Suprapubic skin (tissue), 4 donors: Measurements from ENCODE around the gene SMYD3. TPM values are rescaled to one million over a fixed set of nuclear protein-coding genes. Genes with fewer than 3 reads are reported as not detected.

Experiments
- DNase-seq, 2 donors: peaks; one replicate each; pipeline ENCODE4 v3.0.0-alpha.2; 2019; ENCODE audit warnings: low spot score in 2 of 2
- H3K27ac ChIP-seq: fragments of 200-600 bp; sonication (generic); one replicate; pipeline ENCODE4 v1.5.1; 2019
- H3K27me3 ChIP-seq: fragments of 200-600 bp; sonication (generic); one replicate; pipeline ENCODE4 v1.5.1; 2019
- H3K36me3 ChIP-seq: fragments of 200-600 bp; sonication (generic); one replicate; pipeline ENCODE4 v1.5.1; 2019
- H3K4me1 ChIP-seq: fragments of 200-600 bp; sonication (generic); one replicate; pipeline ENCODE4 v1.5.1; 2019
- H3K4me3 ChIP-seq: fragments of 200-600 bp; sonication (generic); one replicate; pipeline ENCODE4 v1.5.1; 2019; ENCODE audit warnings: mild to moderate bottlenecking
- H3K9me3 ChIP-seq: fragments of 200-600 bp; sonication (generic); one replicate; pipeline ENCODE4 v1.5.1; 2019
- EP300 ChIP-seq: sonication (generic); formaldehyde crosslinking; IDR thresholded peaks from one replicate; pipeline ENCODE4 v1.6.1; 2017; ENCODE audit warnings: antibody characterized with exemption
- POLR2A ChIP-seq, 2 donors: fragments of 450-650 bp; IDR thresholded peaks; one replicate each; pipeline ENCODE4 v1.6.1; 2017; ENCODE audit warnings: antibody characterized with exemption in 2 of 2, mild to moderate bottlenecking in 2 of 2, moderate library complexity in 2 of 2
- POLR2AphosphoS5 ChIP-seq, 3 donors: sonication (generic); formaldehyde crosslinking; IDR thresholded peaks; one replicate each; pipeline ENCODE4 v1.6.1; 2017; ENCODE audit warnings: antibody characterized with exemption in 3 of 3
- WGBS: methylation state at CpG from one replicate; pipeline ENCODE4 v1.1.5; 2018; 5-methylcytosine and 5-hydroxymethylcytosine counted together
- total RNA-seq, 4 donors: library from RNA; depleted of rRNA; stranded (reverse); fragments of >200 nt; gene quantifications; one replicate each; pipeline ENCODE4 v1.1.0, GENCODE V29; 2016
- TF ChIP-seq, protein P1 (sequence below), 2 donors: fragments of 200-600 bp in 1 of 2; fragments of 450-650 bp in 1 of 2; sonication (generic) in 1 of 2; IDR thresholded peaks; one replicate each; pipeline ENCODE4 v1.5.1; 2016 to 2019; ENCODE audit warnings: antibody characterized with exemption in 2 of 2, mild to moderate bottlenecking in 1 of 2, moderate library complexity in 1 of 2

Gene SMYD3
- total RNA-seq, 4 donors from 2014 or later, result 14.5 to 33.6 (median 18.9) TPM

DNA sequence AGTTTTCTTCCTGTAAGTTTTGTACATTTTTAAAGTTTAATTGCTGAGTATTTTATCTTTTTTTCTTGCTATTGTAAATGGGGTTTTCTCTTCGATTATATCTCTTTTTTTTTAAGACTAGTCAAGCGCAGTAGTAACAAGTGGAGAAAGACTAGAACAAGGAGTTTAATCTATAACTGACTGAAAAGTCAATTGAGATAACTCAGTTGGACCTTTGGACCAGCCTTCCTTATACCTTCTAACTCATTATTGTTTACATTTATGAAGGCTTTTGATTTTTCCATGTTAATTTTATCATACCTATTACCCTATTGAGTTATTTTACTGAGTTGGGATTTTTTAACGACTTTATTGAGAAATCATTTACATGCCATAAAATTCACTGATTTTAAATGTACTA is 81.2 kb downstream of the SMYD3 start:
- H3K27me3 ChIP-seq, result no peaks in the 10 kb centered on the region
- H3K9me3 ChIP-seq, result no peaks in the 10 kb centered on the region
- 98% methylated on average over 3 of the region's 3 CpGs for WGBS
- no peak overlapping the region for H3K27ac ChIP-seq
- no peak for TF ChIP-seq EP300
- TF ChIP-seq, protein P1, sequence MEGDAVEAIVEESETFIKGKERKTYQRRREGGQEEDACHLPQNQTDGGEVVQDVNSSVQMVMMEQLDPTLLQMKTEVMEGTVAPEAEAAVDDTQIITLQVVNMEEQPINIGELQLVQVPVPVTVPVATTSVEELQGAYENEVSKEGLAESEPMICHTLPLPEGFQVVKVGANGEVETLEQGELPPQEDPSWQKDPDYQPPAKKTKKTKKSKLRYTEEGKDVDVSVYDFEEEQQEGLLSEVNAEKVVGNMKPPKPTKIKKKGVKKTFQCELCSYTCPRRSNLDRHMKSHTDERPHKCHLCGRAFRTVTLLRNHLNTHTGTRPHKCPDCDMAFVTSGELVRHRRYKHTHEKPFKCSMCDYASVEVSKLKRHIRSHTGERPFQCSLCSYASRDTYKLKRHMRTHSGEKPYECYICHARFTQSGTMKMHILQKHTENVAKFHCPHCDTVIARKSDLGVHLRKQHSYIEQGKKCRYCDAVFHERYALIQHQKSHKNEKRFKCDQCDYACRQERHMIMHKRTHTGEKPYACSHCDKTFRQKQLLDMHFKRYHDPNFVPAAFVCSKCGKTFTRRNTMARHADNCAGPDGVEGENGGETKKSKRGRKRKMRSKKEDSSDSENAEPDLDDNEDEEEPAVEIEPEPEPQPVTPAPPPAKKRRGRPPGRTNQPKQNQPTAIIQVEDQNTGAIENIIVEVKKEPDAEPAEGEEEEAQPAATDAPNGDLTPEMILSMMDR (IDR thresholded peaks at IDR 0.05), result no peak
- no peak for TF ChIP-seq POLR2A (IDR thresholded peaks at IDR 0.05)
- TF ChIP-seq POLR2AphosphoS5 (IDR thresholded peaks at IDR 0.05), result no peak
- DNase-seq, result no peak
- no peaks in the 10 kb centered on the region for H3K4me1 ChIP-seq
- no peak overlapping the region for H3K4me3 ChIP-seq
- H3K36me3 ChIP-seq, result no peaks in the 10 kb centered on the region

DNA sequence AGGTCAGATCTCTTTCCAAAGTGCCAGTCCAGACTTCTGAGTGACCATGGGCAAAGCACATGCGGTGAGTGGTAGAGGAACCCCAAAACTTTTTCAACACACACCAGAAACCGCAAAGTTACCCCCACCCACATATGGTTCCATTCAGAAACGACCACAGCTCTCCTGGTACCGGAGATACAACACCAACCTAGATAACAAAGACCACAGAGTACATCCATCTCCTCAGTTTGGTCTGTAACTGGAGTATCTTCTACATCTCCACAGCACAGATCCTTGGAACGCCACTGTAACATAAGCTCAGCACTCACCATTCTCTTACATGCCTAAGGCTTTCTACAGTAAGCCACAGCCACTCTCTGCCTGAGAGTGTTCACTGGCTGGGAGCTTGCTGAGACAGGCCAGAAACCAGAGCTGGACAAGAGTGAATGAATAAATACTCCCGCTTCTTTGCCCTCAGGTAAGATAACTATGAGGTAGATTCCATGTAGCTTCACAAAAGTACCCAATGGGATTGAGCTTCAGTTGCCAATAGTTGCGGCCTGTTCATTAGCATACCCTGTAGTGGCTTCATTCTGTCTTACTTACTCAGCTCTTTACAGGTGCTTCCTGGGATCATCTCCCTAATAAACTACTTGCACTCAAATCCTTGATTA is 81.8 kb downstream of the SMYD3 start:
- Histone ChIP-seq H3K4me3 (no peak overlapping the region), H3K27ac (no peak overlapping the region), H3K4me1 (no peaks in the 10 kb centered on the region), H3K9me3 (no peaks in the 10 kb centered on the region), H3K27me3 (no peaks in the 10 kb centered on the region), H3K36me3 (no peaks in the 10 kb centered on the region)
- DNase-seq, result no peak
- 76% methylated on average over 7 of the region's 7 CpGs for WGBS
- TF ChIP-seq, protein P1 (IDR thresholded peaks at IDR 0.05), result no peak
- TF ChIP-seq POLR2A (IDR thresholded peaks at IDR 0.05) (no peak), EP300 (no peak), POLR2AphosphoS5 (IDR thresholded peaks at IDR 0.05) (no peak)

DNA sequence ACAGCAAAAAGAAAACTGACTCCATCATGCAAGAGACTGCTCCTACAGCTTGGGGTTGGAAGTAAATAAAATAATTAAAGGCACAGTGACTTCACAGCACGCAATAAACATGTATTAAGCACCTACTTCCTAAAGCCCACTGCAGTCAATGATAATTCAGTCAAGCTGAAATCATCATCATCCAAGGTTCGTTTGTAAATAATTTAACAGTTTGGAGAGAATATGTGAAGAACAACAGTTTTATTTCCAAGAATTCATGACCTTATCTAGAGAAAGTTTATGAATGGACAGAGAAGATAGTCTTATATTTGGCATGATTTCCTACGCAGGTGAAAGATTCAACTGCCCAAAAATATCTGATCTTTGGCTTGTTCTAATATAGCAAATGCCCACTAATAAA is 86.8 kb downstream of the SMYD3 start:
- Histone ChIP-seq H3K9me3 (no peaks in the 10 kb centered on the region), H3K27me3 (no peaks in the 10 kb centered on the region), H3K36me3 (peaks cover 3% of the 10 kb centered on the region), H3K4me3 (no peak overlapping the region), H3K4me1 (no peaks in the 10 kb centered on the region), H3K27ac (no peak overlapping the region)
- DNase-seq, result no peak
- WGBS, result 92% methylated on average over 3 of the region's 3 CpGs
- TF ChIP-seq, protein P1 (IDR thresholded peaks at IDR 0.05), result no peak
- TF ChIP-seq POLR2A (IDR thresholded peaks at IDR 0.05), result no peak
- no peak for TF ChIP-seq POLR2AphosphoS5 (IDR thresholded peaks at IDR 0.05)
- TF ChIP-seq EP300, result no peak

DNA sequence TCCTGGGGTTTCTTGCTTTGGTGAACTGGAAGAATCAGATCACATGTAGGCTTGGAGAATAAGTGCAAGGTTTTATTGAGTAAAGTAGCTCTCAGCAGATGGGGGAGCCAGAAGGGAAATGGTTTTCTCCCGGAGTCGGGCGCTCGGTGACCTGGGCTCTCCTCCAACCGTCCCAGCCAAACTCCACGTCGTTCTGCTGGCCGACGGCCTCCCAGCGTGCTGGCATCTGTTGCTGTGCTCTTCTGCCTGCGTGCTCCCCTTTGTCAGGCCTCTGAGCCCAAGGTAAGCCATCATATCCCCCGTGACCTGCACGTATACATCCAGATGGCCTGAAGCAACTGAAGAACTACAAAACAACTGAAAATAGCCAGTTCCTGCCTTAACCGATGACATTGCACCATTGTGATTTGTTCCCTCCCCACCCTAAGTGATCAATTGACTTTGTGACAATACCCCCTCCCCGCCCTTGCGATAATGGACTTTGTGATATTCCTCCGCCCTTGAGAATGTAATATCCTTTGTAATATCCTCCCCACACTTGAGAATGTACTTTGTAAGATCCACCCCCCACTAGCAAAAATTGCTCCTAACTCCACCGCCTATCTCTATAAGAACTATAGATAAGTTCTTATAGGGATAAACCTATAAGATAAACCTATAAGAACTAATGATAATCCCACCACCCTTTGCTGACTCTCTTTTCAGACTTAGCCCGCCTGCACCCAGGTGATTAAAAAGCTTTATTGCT is 88.3 kb downstream of the SMYD3 start:
- H3K4me1 ChIP-seq, result no peaks in the 10 kb centered on the region
- H3K27me3 ChIP-seq, result no peaks in the 10 kb centered on the region
- H3K27ac ChIP-seq, result no peak overlapping the region
- H3K36me3 ChIP-seq, result peaks cover 3% of the 10 kb centered on the region
- H3K9me3 ChIP-seq, result no peaks in the 10 kb centered on the region
- TF ChIP-seq POLR2A (IDR thresholded peaks at IDR 0.05) (no peak), POLR2AphosphoS5 (IDR thresholded peaks at IDR 0.05) (no peak), EP300 (no peak)
- TF ChIP-seq, protein P1 (IDR thresholded peaks at IDR 0.05), result no peak
- 97% methylated on average over 19 of the region's 19 CpGs for WGBS
- no peak overlapping the region for H3K4me3 ChIP-seq
- no peak for DNase-seq

DNA sequence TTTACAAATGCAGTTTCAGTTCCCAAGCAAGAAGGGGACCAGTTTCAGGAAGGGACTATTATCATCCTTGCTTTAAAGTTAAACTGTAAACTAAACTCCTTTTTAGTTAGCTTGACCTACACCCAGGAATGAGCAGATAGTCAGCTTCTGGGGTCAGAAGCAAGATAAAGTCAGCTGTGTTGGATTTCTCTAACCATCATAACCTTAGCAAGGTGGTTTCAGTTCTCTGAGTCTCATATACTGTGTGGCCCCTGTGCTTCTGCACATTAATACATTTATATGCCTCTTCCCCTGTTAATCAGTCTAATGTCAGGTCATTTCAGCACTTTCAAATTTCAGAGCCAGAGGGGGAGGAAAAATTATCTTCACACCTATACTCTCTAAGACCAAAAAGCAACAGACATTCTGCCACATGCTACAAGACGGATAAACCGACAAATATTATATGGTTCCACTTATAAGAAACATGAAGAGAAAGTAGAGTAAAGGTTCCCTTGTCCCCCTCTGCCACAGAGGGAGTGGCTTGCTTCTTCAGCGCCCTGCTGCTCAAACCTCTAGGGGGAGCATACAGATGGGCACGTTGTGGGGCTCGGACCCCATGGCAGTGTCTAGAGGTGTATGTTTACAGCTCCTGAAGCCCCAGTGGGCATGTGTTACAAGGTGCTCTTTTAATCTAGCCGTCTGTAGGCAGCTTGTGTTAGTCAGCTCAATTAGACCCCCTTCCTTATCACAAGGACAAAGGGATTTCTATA is 89.1 kb downstream of the SMYD3 start:
- no peak for DNase-seq
- WGBS, result 94% methylated on average over 6 of the region's 6 CpGs
- Histone ChIP-seq H3K36me3 (peaks cover 3% of the 10 kb centered on the region), H3K4me3 (no peak overlapping the region), H3K4me1 (no peaks in the 10 kb centered on the region), H3K9me3 (no peaks in the 10 kb centered on the region), H3K27me3 (no peaks in the 10 kb centered on the region), H3K27ac (no peak overlapping the region)
- TF ChIP-seq POLR2AphosphoS5 (IDR thresholded peaks at IDR 0.05) (no peak), EP300 (no peak)
